ENCODE measurements around the gene BOK. TPM values are rescaled to one million over a fixed set of nuclear protein-coding genes. Genes with fewer than 3 reads are reported as not detected.

The BOK gene
- total RNA-seq, 1 donor from 2014 or later: 35.1 TPM

DNA sequence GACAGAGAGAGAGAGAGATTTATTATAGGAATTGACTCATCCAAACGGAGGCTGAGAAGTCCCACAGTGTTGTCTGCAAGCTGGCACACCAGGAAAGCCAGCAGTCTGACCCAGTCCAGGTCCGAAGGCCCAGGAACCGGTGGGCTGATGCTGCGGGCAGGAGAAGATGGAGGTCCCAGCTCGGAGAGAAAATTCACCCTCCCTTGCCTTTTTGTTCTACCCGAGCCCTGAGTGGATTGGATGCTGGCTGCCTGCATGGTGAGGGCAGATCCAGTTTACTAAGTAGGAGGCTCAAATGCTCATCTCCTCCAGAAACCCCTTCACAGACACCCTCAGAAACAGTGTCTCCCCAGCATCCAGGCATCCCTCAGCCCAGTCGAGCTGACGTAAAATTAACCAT is 28.0 kb upstream of the BOK start:
- no peaks in the 10 kb centered on the region for H3K36me3 ChIP-seq
- TF ChIP-seq POLR2AphosphoS5 (IDR thresholded peaks at IDR 0.05; ENCODE audit: insufficient read depth in 1 of 2, low read depth in 1 of 2): no peak
- TF ChIP-seq, protein P1, sequence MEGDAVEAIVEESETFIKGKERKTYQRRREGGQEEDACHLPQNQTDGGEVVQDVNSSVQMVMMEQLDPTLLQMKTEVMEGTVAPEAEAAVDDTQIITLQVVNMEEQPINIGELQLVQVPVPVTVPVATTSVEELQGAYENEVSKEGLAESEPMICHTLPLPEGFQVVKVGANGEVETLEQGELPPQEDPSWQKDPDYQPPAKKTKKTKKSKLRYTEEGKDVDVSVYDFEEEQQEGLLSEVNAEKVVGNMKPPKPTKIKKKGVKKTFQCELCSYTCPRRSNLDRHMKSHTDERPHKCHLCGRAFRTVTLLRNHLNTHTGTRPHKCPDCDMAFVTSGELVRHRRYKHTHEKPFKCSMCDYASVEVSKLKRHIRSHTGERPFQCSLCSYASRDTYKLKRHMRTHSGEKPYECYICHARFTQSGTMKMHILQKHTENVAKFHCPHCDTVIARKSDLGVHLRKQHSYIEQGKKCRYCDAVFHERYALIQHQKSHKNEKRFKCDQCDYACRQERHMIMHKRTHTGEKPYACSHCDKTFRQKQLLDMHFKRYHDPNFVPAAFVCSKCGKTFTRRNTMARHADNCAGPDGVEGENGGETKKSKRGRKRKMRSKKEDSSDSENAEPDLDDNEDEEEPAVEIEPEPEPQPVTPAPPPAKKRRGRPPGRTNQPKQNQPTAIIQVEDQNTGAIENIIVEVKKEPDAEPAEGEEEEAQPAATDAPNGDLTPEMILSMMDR (IDR thresholded peaks at IDR 0.05): no peak
- TF ChIP-seq POLR2A (IDR thresholded peaks at IDR 0.05): no peak
- no peak for DNase-seq (ENCODE audit: extremely low spot score in 2 of 2)

DNA sequence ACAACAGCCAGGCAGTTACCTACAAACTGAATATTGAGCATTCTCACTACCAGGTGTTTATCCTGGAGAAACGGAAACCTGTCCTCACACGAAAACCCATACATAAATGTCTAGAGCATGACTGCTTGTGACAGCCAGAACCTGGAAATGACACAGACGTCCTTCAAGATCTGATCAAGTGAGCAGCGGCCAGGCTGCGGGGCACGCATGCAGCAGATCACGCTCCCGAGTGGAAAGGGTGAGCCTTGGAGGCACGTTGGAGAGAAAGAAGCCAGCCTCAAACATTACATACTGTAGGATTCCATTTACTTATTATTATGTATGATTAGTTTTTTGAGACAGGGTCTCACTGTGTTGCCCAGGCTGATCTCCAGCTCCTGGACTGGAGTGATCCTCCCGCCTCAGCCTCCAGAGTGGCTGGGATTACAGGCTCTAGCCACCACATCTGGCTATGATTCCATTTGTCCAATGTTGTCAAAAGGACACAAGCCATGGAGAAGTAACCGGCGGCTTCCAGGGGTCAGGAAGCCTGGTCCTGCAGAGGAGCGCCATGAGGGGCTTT is 27.3 kb upstream of the BOK start:
- Histone ChIP-seq H3K4me3 (no peak overlapping the region), H3K4me1 (no peaks in the 10 kb centered on the region), H3K27me3 (no peaks in the 10 kb centered on the region), H3K36me3 (no peaks in the 10 kb centered on the region), H3K9me3 (no peaks in the 10 kb centered on the region), H3K27ac (no peak overlapping the region)
- TF ChIP-seq POLR2AphosphoS5 (IDR thresholded peaks at IDR 0.05; ENCODE audit: insufficient read depth in 1 of 2, low read depth in 1 of 2) (no peak), POLR2A (IDR thresholded peaks at IDR 0.05) (no peak)
- TF ChIP-seq, protein P1 (IDR thresholded peaks at IDR 0.05): no peak
- intact Hi-C loops (cut with DNase I): no loop called here
- no peak for DNase-seq (ENCODE audit: extremely low spot score in 2 of 2)

More for the DNA sequence above, 28.0 kb upstream of the BOK start:
- intact Hi-C loops (cut with DNase I): no loop called here
- no peaks in the 10 kb centered on the region for H3K9me3 ChIP-seq
- no peaks in the 10 kb centered on the region for H3K27me3 ChIP-seq
- H3K4me1 ChIP-seq: no peaks in the 10 kb centered on the region
- no peak overlapping the region for H3K27ac ChIP-seq
- H3K4me3 ChIP-seq: no peak overlapping the region

DNA sequence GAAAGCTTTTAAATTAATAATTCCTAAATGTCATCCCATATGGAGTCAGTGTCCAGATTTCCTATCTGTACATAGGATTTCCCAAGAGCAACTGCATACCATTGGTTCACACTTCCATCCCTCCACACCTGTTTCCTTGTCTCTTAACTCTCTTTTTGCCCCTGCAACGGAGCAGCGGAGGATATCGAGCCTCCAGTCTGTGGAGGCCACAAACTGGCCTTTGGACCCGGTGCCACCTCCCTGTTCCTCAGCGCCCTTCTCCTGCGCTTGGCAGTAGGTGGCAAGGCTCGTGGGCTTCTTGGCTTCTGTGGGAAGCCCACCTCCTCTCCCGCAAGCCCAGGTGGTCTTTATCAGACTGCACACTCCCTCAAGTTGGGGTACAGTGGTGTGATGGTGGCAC is 26.4 kb upstream of the BOK start:
- TF ChIP-seq, protein P1 (IDR thresholded peaks at IDR 0.05): no peak
- TF ChIP-seq POLR2A (IDR thresholded peaks at IDR 0.05) (no peak), POLR2AphosphoS5 (IDR thresholded peaks at IDR 0.05; ENCODE audit: insufficient read depth in 1 of 2, low read depth in 1 of 2) (no peak)
- no peak overlapping the region for H3K27ac ChIP-seq
- no peaks in the 10 kb centered on the region for H3K4me1 ChIP-seq
- H3K4me3 ChIP-seq: no peak overlapping the region
- no peak for DNase-seq (ENCODE audit: extremely low spot score in 2 of 2)
- intact Hi-C loops (cut with DNase I): no loop called here
- H3K27me3 ChIP-seq: no peaks in the 10 kb centered on the region
- no peaks in the 10 kb centered on the region for H3K9me3 ChIP-seq
- H3K36me3 ChIP-seq: no peaks in the 10 kb centered on the region

DNA sequence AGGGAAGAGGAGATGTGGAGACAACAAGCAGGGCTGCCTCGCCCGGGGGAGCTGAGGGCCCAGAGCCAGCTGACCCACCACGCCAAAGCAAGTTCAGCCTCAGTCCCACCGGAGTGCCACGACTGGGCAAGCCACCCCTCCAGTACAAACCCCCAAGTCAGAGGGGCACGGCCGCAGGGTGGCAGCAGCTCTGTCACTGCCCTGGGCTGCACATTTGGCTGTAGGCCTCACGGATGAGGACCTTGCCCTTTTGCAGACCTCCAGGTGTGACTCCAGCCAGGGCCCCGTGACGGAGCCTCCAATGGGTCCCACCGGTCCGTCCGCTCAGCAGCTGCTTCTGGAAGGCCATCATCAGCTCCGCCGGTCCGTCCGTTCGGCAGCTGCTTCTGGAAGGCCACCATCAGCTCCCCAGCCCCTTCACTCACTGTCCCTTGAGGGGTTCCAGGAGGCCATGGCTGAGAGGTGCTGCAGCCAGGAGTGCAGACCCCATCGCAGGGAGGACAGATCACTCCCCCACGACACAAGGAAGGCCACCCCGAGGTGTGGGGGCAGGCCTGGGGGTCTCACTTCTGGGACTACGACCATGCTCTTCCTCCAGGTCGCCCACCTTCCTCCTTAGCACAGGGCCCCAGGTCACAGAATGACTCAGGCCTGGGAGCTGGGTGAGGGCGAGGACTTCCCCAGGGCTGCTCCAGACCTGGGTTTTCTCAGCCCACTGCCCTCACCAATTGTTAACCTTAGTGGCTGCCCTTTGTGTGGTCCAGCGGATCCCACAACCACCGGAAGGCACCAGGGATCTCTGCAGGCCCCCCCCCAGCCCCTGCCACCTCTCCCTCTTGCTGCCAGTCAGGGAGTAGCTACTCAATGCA is 25.6 kb upstream of the BOK start:
- Histone ChIP-seq H3K36me3 (no peaks in the 10 kb centered on the region), H3K27me3 (no peaks in the 10 kb centered on the region), H3K9me3 (no peaks in the 10 kb centered on the region), H3K4me1 (no peaks in the 10 kb centered on the region), H3K27ac (no peak overlapping the region), H3K4me3 (no peak overlapping the region)
- no peak for TF ChIP-seq POLR2A (IDR thresholded peaks at IDR 0.05)
- TF ChIP-seq POLR2AphosphoS5 (IDR thresholded peaks at IDR 0.05; ENCODE audit: insufficient read depth in 1 of 2, low read depth in 1 of 2): no peak
- TF ChIP-seq, protein P1 (IDR thresholded peaks at IDR 0.05): no peak
- intact Hi-C loops (cut with DNase I): no loop called here
- DNase-seq (ENCODE audit: extremely low spot score in 2 of 2): no peak

DNA sequence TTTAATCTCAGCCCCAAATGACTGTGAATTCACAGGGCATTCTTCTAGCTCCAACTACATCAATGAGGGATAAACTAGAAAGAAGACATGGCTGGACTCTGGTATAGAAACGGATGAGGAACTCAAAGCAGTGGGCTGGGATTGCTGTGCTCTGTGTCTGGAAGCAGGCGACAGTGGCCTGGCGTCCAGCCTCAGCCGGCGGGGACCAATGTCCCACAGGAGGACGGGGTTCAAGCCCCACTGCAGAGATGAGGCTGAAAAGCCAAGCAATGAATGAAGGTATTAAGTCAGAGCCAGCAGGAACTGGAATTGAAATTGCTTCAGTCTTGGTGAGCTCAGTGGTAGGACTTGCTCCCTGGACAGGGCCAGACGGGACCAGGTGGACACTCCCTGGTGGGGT is 24.3 kb upstream of the BOK start:
- intact Hi-C loops (cut with DNase I): no loop called here
- no peak for TF ChIP-seq POLR2AphosphoS5 (IDR thresholded peaks at IDR 0.05; ENCODE audit: insufficient read depth in 1 of 2, low read depth in 1 of 2)
- TF ChIP-seq, protein P1 (IDR thresholded peaks at IDR 0.05): no peak
- TF ChIP-seq POLR2A (IDR thresholded peaks at IDR 0.05): no peak
- Histone ChIP-seq H3K4me3 (no peak overlapping the region), H3K27ac (no peak overlapping the region), H3K27me3 (no peaks in the 10 kb centered on the region), H3K9me3 (no peaks in the 10 kb centered on the region), H3K36me3 (no peaks in the 10 kb centered on the region), H3K4me1 (no peaks in the 10 kb centered on the region)
- DNase-seq (ENCODE audit: extremely low spot score in 2 of 2): no peak

Data from vagina (tissue), 2 donors.